HG02798 (cell line): Measurements from ENCODE around the gene SAFB2.
A peak's percentile ranks its signal among the peaks of the same experiment; 100 is the strongest.

ENCODE experiments used
- ATAC-seq: cut with Tn5 transposase; IDR thresholded peaks from one replicate; pipeline ENCODE4 v1.9.1; 2021; ENCODE audit warnings: mild to moderate bottlenecking; ENCODE audit not compliant: unreplicated experiment, poor library complexity

The SAFB2 gene

DNA sequence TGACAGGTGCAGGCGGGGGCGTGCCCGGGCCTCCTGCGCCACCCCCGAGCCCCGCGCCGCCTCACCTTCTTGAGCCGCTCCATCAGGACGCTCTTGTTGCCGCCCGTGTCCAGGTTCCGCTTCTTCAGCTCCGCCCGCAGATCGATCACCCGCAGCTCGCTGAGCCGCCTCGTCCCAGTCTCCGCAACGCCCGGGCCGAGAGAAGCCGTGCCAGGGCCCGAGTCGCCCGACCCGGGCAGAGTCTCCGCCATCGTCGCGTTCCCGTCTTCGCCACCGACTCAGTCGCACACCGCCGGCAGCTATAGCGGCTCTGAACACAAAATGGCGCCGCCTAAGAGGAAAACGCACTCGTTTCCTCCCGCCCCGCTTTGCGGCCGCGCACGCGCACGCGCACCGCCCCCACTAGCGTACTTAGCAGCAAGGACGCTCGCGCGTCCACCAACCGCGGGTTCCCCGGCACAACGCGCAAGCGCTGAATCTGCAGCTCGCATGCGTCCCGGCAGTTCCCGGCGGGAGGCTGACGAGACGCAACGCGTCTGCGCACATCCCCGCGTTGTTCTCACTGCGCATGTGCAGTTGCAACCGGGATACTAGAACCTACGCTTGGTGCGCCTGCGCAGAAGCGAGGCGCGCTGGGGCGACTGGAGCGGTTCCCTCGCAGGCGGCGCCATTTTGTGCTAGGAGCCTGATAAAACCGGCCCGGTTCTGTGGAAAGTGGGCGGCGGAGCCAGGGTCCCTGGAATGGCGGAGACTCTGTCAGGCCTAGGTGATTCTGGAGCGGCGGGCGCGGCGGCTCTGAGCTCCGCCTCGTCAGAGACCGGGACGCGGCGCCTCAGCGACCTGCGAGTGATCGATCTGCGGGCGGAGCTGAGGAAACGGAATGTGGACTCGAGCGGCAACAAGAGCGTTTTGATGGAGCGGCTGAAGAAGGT, at the start of gene SAFB2, which contains the start of gene SAFB:
TSS of gene SAFB2 (minus strand) at position 312 of the 932 bp plus-strand sequence. CDS start at position 251, 61 bp downstream.
TSS of gene SAFB (plus strand) at position 619 of the 932 bp plus-strand sequence. CDS start at position 742, 123 bp downstream.
- ATAC-seq = peak; percentile 93

DNA sequence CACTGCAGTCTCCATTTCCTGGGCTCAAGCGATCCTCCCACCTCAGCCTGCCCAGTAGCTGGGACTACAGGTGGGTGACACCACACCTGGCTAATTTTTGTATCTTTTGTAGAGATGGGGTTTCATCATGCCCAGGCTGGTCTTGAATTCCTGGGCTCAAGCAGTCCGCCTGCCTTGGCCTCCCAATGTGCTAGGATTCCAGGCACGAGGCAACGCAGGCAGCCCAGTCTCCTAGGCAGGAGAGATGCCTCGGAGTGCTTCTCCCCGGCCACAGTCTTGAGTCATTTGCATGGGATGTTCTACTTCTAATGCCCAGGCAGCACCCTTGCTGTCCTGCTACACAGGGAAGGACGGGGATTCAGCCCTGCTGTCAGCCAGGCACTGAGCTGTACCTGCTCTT, 49.0 kb upstream of the SAFB2 start:
- no peak for ATAC-seq

DNA sequence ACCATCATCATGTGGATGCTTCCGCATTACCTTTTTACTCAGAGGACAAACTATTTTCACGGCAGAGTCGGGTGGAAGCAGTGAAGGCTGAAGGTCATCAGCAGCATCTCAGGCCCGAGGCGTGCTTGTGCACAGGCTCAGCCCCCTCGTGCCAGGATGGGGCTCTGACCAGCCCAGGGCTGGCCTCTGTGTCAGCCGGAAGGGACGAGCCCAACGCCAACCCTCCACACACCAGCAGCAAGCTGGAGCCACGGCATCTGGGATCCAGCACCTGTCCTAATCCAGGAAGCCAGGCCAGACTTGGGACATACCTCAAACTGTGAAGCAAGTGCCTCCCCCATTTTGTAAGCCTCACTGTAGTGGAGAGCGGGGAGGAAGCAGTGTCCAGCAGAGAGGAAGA, 46.6 kb upstream of the SAFB2 start:
- ATAC-seq = no peak

DNA sequence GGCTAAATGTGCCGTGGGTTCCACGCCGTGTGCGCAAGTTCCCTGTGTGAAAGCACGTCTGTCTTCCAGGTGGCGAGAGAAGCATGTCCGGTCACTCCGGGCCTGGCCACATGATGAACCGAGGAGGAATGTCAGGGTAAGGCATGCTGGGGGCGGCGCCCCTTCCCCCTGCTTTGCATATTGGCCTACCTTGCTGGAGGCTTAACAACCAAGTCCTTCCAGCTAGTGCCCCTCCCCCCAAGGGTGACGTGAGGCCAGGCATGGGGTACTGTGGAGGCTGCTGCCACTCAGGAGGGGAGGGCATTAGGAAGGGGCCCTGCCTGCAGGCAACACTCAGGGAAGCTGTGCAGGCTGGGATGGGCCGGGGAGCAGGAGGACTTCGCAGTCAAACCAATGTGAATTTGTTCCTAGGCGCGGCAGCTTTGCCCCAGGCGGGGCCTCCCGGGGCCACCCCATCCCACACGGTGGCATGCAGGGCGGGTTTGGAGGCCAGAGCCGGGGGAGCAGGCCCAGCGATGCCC, 45.2 kb upstream of the SAFB2 start:
- ATAC-seq = no peak

DNA sequence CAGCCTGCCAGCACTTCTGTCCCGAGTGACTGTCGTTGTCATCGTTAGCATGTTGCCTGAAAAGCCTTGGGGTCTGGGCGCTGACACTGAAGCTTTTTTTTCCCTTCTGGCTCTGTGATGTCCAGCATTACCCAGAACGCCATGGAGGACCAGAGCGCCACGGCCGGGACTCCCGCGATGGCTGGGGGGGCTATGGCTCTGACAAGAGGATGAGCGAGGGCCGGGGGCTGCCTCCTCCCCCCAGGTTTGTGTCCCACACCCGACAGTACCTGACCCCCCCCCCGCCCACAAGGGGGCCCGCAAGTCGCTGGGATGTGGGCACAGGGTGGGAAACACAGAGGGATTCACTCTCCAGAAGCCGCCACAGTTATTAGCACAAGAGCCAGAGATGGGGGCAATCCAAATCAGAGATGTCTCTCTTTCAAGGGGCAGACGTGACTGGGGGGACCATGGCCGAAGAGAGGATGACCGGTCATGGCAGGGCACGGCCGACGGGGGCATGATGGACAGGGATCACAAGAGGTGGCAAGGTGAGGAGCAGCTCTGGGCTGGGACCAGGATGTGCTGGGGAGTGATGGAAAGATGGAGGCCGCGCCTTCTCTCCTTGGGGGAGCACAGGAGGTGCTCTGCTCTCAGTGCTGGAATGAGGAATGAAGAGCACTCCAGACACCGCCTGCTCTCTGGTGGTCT, 44.5 kb upstream of the SAFB2 start:
- no peak for ATAC-seq

DNA sequence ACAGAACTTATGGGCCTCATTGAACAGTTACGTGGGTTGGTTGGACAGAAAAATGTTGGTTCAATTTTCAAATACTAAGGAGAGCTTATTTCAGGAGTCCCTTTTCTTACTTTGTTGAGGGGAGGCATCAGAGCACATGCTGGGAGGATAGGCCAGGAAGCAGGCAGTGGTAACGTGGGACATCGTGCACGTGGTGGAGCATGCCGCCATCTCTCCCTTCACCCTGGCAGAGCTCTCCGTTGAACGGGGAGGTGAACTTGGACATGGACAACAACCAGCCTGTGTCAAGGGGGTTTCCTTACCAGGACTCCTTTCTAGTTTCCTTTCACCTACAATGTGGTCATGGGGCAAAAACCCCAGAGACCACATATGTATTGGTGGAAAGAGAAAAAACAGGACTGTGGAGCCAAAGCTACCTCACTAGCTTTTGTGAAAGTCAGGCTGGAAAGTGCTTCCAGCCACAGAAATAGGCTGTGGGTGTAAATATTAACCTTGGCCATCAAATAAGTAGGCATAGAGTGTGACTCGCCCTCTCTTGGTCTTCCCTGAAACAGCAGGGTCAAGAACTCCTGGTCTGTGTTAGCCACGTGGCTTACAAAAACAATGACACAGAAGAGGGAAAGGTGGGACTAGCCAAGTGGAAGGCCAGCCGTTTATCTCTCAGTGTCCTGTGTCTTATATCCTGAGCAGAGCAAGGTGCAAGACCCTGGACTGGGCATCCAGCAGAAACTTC, 43.4 kb upstream of the SAFB2 start:
- no peak for ATAC-seq

DNA sequence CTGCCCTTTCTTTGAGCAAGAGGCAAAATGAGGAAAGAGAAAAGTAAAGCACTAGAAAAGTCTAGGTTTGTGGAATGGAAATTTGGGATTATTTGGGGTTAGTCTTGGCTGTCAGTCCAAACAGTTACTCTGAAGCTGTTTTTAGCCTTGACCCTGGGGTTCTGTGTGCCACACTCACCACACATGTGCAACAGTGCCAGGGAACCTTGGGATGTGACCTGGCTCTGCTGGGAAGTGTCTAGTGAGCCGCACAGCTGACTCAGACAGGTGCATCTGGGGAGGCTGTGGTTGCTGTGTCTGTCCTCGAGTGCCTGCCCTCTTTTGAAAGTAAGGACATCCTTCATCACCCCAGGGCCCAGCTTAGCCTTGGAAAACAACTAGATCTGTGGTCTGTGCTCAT, 41.9 kb upstream of the SAFB2 start:
- no peak for ATAC-seq

DNA sequence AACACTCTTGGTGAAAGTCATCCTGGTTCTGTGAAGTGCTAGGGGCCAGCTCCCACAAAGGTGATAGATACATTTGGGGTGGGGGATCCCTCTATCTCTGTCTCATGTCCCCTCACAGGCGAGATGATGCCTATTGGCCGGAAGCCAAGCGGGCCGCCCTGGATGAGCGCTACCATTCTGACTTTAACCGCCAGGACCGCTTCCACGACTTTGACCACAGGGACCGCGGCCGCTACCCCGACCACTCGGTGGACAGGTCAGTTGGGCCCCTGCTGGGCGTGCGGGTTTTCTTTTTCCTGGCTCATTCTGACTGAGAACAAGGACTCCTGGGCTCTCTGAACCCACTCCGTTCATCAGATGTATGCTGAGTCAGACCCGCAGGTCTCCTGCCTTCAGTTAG, 41.3 kb upstream of the SAFB2 start:
- no peak for ATAC-seq

DNA sequence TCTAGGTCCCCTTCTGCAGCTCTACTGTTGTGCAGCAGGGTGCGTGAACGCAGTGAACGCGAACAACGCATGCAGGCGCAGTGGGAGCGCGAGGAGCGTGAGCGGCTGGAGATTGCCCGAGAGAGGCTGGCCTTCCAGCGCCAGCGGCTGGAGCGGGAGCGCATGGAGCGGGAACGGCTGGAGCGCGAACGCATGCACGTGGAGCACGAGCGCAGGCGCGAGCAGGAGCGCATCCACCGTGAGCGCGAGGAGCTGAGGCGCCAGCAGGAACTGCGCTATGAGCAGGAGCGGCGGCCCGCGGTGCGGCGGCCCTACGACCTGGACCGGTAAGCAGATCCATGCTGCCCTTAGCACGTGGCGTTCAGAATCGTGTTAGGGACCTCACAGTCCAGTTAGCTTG, 38.9 kb upstream of the SAFB2 start:
- ATAC-seq = no peak

DNA sequence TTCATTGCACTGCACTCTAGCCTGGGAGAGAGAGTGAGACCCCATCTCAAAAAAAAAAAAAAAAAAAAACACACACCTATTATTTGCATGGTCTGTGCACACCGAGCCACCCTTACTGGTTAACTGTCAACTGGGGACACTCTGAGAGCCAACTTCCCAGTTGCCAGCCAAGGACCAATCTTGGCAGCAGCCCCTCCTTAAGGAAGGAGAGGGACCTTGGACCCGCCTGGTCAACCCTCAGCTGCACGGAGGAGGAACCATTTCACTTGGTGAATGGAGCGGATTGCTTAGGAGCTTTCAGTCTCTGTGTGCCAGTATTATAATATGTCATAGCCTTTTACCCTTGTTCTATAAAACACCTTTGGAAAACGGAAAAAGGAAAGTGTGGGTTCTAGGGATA, 32.8 kb upstream of the SAFB2 start:
- no peak for ATAC-seq

DNA sequence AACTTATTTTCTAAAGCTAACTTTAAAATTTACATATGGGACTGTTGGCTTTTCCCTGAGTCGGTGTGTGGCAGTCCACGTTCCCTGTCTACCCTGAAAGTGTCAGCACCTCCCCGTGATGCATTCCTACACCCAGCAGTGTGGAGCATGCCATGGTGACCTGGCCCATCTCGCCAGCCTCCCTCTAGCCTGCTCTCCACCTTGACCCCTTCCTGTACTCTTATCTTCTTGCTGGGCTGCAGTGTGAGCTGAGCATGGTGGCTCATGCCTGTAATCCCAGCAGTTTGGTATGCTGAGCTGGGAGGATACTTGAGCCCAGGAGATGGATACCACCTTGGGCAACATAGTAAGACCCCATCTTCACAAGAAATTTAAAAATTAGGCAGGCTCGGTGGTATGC, 32.4 kb upstream of the SAFB2 start:
- ATAC-seq = no peak

DNA sequence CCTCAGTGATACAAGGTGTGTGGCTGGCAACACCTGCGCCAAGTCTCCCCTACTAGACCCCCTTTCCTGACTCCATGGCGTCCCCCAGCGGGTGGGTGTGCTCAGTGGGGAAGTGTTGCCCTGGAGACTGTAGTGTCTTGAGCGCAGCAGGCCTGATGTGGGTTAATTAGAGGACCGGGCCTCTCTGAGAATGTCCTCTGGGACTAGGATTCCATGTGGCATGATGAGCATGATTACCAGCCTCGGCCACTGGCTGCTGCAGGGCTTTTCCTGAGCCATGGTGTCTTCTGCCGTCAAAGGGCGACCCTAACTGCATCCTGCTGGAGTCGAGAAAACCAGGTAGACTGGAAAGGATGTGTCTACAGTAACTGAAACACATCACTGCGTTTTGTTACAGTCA, 29.7 kb upstream of the SAFB2 start:
- ATAC-seq = no peak

DNA sequence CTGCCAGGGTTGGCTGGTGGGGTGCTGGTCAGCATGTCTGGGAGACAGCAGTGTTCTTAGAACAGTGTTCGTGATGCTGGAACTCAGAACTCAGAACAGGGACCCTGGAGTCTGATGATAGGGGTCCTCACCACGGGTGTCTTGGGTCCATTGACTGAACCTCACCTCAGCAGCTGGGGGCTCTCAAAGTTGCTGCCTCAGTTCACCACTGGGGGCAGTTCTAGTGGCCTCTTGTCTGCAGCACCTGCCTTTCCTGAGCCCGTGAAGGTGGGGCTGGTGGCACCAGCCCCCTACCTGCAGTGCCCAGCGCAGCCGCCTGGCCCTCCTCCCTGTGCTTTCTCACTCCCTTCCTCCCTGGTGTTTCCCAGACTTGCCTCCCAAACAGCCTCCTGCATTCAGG, 28.8 kb upstream of the SAFB2 start:
- ATAC-seq = no peak

DNA sequence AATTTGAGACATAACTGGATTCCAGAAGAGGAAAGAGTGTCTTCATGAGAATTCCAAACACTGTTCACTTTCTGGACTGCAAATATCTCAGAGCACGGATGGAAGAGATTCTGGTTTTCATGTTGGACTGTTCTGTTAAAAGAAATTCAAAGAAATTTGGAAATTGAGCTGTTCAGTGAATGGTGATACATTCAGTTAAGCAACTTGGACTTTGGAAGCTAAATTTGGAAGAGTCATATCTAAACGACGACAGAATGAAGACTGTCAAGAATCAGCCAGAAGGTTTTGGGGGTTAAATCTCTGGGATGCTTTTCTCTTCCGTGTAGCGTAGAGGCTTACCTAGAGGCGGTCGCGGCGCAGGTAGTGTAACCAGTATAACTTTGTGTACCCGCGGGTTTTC, 25.9 kb upstream of the SAFB2 start:
- ATAC-seq = no peak

DNA sequence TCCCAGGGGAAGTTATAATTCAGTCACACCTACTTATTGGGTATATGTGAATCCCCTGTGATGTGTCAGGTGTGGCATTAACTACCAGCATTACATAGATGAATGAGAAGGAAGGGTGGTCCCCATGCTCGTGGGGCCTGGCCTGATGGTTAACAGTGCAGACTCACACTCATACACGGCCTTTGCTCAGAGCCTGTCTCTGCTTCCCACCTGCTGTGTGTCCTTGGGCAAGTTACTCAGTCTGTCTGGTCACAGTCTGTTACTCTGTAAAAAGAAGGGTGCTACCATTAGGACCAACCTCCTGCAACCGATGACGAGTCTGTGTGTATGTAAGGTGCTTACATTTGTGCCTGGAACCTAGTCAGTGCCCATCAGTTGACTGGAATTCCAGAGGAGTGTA, 24.1 kb upstream of the SAFB2 start:
- ATAC-seq = no peak

DNA sequence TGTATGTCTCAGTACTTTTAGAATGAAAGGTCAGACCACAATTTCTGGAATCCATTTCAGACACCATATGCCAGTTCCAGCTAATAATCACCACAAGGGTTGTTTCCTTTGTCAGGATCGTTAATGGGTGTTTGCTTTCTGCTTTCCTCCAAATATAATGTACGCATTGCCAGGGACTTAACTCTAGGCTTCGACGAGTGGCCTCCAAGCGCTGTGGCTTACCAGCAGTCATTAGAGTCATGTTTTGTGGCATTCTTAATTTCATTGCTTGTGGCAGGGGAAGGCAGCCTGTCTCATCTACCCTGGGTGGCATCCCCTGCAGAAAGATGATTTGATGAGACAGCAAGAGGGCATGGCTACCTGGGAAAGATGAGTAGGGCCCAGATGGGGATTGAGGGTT, 22.8 kb upstream of the SAFB2 start:
- ATAC-seq = no peak

DNA sequence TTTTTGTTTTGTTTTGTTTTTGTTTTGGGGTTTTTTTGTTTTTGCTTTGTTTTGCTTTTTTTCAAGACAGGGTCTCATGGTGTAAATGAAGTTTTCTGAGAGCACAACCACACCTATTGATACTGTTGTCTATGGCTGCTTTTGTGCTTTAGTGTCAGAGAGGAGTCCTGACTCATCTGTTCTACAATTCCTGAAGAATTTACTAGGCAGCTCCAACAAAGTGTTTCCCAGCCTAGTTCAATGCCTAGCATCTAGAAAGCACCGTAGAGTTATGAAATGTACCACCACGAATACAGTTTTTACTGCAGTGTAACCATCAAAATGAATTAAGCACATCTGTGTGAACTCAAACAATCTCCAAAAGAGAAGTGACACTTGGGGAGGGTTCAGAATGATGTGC, 21.5 kb upstream of the SAFB2 start:
- no peak for ATAC-seq

DNA sequence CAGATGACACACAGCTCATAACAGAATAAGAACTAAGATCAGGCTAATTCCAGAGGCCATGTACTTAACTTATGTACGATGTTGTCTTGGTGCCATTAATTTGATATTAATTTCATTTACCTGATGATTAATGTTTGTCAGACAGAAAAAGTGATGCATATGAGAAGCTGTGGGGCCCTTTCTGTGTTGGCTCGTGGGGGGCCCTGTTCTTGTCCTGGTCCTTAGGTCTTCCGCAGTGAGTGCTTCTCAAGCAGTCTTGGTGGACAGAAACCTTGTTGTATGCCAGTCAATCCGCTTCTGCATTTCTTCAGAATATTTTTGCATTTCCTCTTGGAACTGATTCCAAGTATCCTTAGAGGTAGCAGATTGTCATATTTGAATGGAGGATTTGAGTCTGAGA, 20.5 kb upstream of the SAFB2 start:
- ATAC-seq = no peak

DNA sequence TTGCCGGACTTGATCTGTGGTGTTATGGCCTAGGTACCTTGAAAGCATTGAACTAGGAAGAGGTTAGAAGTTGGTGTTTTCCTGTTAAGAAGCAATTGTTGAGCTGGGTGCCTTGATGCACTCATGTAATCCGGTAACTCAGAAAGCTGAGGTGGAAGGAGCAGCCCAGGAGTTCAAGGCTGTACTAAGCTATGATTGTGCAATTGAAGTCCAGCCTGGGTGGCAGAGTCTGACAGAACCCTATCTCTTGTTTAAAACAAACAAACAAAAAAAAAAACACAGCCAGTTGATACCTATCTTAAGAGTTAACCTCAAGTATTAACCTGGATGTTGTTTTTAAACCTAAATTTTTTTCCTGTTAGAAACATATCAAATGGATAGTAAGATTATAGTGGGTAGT, 19.6 kb upstream of the SAFB2 start:
- ATAC-seq = no peak

DNA sequence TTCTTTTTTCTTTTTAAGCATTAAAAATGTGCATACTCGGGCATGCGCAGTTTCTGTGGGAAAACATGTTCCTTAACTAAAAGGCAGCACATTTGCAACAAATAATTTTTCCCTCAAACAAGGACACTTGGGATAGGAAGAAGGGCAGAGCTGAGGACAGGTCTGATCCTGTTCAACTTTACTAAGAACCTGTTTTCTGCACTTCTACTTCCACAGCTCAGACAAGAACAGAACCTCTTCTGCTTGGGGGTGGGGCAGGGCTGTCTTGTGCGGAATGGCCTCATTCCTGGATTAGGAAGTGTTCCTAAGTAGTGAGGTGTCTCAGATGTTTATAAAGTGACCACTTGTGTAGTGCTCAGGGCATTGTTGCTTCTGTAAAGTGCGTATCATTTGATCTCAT, 18.6 kb upstream of the SAFB2 start:
- ATAC-seq = no peak

DNA sequence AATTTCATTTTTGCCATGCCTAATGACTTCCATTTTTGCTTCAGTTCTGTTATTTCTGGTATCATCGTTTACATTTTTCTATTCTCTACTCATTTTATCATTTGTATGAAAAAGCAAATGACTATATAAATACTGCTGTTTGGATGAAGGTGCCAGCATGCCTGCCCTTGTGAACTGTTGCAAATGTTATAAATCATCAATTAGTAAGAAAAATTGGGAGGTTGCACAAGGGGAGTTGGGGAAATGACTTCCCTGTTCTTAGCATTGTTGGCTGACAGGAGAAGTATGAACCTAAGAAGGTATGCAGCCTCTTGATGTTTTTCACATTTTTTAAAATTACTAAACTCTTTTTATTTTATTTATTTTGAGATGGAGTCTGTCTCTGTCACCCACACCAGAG, 15.4 kb upstream of the SAFB2 start:
- no peak for ATAC-seq
